Pericardium fibroblast (primary cell): Measurements from ENCODE around the gene USP47. TPM values are rescaled to one million over a fixed set of nuclear protein-coding genes. Genes with fewer than 3 reads are reported as not detected.

ENCODE experiments used
- total RNA-seq: library from RNA; depleted of rRNA; stranded (reverse); fragments of >200 nt; gene quantifications from 2 replicates; pipeline ENCODE4 v1.2.3, GENCODE V29; 2015

Gene USP47, protein sequence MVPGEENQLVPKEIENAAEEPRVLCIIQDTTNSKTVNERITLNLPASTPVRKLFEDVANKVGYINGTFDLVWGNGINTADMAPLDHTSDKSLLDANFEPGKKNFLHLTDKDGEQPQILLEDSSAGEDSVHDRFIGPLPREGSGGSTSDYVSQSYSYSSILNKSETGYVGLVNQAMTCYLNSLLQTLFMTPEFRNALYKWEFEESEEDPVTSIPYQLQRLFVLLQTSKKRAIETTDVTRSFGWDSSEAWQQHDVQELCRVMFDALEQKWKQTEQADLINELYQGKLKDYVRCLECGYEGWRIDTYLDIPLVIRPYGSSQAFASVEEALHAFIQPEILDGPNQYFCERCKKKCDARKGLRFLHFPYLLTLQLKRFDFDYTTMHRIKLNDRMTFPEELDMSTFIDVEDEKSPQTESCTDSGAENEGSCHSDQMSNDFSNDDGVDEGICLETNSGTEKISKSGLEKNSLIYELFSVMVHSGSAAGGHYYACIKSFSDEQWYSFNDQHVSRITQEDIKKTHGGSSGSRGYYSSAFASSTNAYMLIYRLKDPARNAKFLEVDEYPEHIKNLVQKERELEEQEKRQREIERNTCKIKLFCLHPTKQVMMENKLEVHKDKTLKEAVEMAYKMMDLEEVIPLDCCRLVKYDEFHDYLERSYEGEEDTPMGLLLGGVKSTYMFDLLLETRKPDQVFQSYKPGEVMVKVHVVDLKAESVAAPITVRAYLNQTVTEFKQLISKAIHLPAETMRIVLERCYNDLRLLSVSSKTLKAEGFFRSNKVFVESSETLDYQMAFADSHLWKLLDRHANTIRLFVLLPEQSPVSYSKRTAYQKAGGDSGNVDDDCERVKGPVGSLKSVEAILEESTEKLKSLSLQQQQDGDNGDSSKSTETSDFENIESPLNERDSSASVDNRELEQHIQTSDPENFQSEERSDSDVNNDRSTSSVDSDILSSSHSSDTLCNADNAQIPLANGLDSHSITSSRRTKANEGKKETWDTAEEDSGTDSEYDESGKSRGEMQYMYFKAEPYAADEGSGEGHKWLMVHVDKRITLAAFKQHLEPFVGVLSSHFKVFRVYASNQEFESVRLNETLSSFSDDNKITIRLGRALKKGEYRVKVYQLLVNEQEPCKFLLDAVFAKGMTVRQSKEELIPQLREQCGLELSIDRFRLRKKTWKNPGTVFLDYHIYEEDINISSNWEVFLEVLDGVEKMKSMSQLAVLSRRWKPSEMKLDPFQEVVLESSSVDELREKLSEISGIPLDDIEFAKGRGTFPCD (N-terminal part only)
- 26.8 and 30.7 TPM in 2 replicates for total RNA-seq

GRCh38 chr11:11841723-11842420, at the start of gene USP47:
Gene USP47, plus strand, starts transcription at chr11:11841972. Its CDS starts 214 bp downstream, at chr11:11842186.

GRCh38 chr11:12007769-12008737, 166.3 kb downstream of the USP47 start, which contains the start of gene DKK3:
Gene DKK3, minus strand, starts transcription at chr11:12008626. Its CDS starts 44 bp downstream, at chr11:12008582.

Other genes starting within 250 kb of the USP47 start
- gene GALNT18, start 220.0 kb upstream of the USP47 start, total RNA-seq, result 0.70 and 1.5 TPM in 2 replicates
- gene DKK3, start 166.7 kb downstream of the USP47 start, total RNA-seq, result 45.8 and 147 TPM in 2 replicates